AG04449 (cell line): ENCODE measurements around the gene ZBP1.

Experiments
- CTCF ChIA-PET: fragments of 350-600 bp; formaldehyde crosslinking; extraction: SDS; loops from one replicate; lab custom pipeline; 2021; ENCODE audit warnings: antibody characterized with exemption; lab: Yijun Ruan, JAX
- POLR2A ChIA-PET: fragments of 400-600, 350-600 bp; formaldehyde crosslinking; extraction: SDS; loops from one replicate; lab custom pipeline; 2020; ENCODE audit warnings: antibody characterized with exemption, inconsistent platforms; lab: Yijun Ruan, JAX
- DNase-seq: peaks from one replicate; pipeline ENCODE4 v3.0.0-alpha.2; 2010; ENCODE audit warnings: low read depth, low spot score
- H3K4me3 ChIP-seq: 2 replicates; pipeline ENCODE4 v1.5.1; 2011; ENCODE audit warnings: low read depth, mild to moderate bottlenecking, control low read depth, low read length
- CTCF ChIP-seq: IDR thresholded peaks from one replicate; pipeline ENCODE4 v1.5.1; 2011; ENCODE audit warnings: mild to moderate bottlenecking, moderate library complexity, low read length, control low read depth, inconsistent platforms; ENCODE audit not compliant: insufficient read depth; ENCODE audit errors: missing control alignments

Gene ZBP1

GRCh38 chr20:57601211-57601570, 19.0 kb downstream of the ZBP1 start:
- no peak for TF ChIP-seq CTCF
- no peak overlapping the region for H3K4me3 ChIP-seq
- no peak for DNase-seq
- ChIA-PET POLR2A (no interaction called here), CTCF (interaction anchor here (1.4 to 13.2 kb wide), 3 partner anchors 87 to 608 kb away, joined by 3 to 303 read pairs (median 270); no protein-coding TSS in a partner anchor)

GRCh38 chr20:57600320-57601210, 19.7 kb downstream of the ZBP1 start:
- TF ChIP-seq CTCF, result no peak
- no peak for DNase-seq
- ChIA-PET CTCF (interaction anchor here (1.1 to 13.2 kb wide), 3 partner anchors 9 to 609 kb away, joined by 4 to 303 read pairs (median 270); no protein-coding TSS in a partner anchor), POLR2A (no interaction called here)
- no peak overlapping the region for H3K4me3 ChIP-seq

- DNase-seq, result no peak
- CTCF ChIA-PET, result interaction anchor here (1.1 to 13.2 kb wide), 9 partner anchors 12 to 611 kb away, joined by 3 to 303 read pairs (median 30); no protein-coding TSS in a partner anchor
- POLR2A ChIA-PET, result no interaction called here
- TF ChIP-seq CTCF, result no peak
- H3K4me3 ChIP-seq, result no peak overlapping the region
These were observed 21.7 kb downstream of the ZBP1 start for GRCh38 chr20:57598491-57598890.

- no peak overlapping the region for H3K4me3 ChIP-seq
- CTCF ChIA-PET, result interaction anchor here (1.1 to 13.2 kb wide), 9 partner anchors 12 to 612 kb away, joined by 3 to 303 read pairs (median 30); no protein-coding TSS in a partner anchor
- DNase-seq, result no peak
- no peak for TF ChIP-seq CTCF
- POLR2A ChIA-PET, result no interaction called here
These were observed 22.2 kb downstream of the ZBP1 start for GRCh38 chr20:57598060-57598459.

- no peak for DNase-seq
- ChIA-PET POLR2A (no interaction called here), CTCF (interaction anchor here (0.8 to 13.2 kb wide), 18 partner anchors 9 to 622 kb away, joined by 3 to 303 read pairs (median 9); no protein-coding TSS in a partner anchor)
- peak; percentile 90 for TF ChIP-seq CTCF
- H3K4me3 ChIP-seq, result no peak overlapping the region
These were observed 23.0 kb downstream of the ZBP1 start for GRCh38 chr20:57596998-57597939.
